ENCODE data around the gene UBR3. TPM values are rescaled to one million over a fixed set of nuclear protein-coding genes. Genes with fewer than 3 reads are reported as not detected.

Gene UBR3
- total and polyA plus RNA-seq, 8 donors = 7.3 to 26.8 (median 20.5) TPM

- ATAC-seq (no peak), DNase-seq (no peak), FAIRE-seq (no peak)
- Histone ChIP-seq H3K36me3 (no peaks in the 10 kb centered on the region), H3K4me3 (no peak overlapping the region), H3K4me1 (no peaks in the 10 kb centered on the region), H3K27ac (no peak overlapping the region), H3K27me3 (no peaks in the 10 kb centered on the region), H3K9me3 (no peaks in the 10 kb centered on the region)
- intact Hi-C loops (cut with DNase I) = no loop called here
- 89 to 98% methylated on average over 1 of the region's 1 CpG for WGBS, 2 donors
- TF ChIP-seq CTCF (IDR thresholded peaks at IDR 0.05) = no peak
These were observed 187.5 kb downstream of the UBR3 start for GRCh38 chr2:170014769-170015168.

GRCh38 chr2:170017860-170018532, 190.7 kb downstream of the UBR3 start:
- Histone ChIP-seq H3K9me3 (no peaks in the 10 kb centered on the region), H3K4me3 (no peak overlapping the region), H3K36me3 (no peaks in the 10 kb centered on the region), H3K4me1 (no peaks in the 10 kb centered on the region), H3K27ac (no peak overlapping the region), H3K27me3 (no peaks in the 10 kb centered on the region)
- WGBS, 2 donors = 73 to 74% methylated on average over 4 of the region's 4 CpGs
- no peak for DNase-seq
- FAIRE-seq = no peak
- ATAC-seq = peak in 1 of 4 donors; percentile 38
- intact Hi-C loops (cut with DNase I) = no loop called here
- TF ChIP-seq CTCF (IDR thresholded peaks at IDR 0.05) = no peak

- intact Hi-C loops (cut with DNase I) = no loop called here
- WGBS, 2 donors = 97% methylated on average over 5 of the region's 5 CpGs
- no peak for FAIRE-seq
These were observed 192.0 kb downstream of the UBR3 start for GRCh38 chr2:170019060-170019805.

GRCh38 chr2:170020777-170021176, 193.5 kb downstream of the UBR3 start:
- FAIRE-seq (no peak), ATAC-seq (no peak), DNase-seq (no peak)
- 11 to 30% methylated on average over 1 of the region's 1 CpG for WGBS, 2 donors
- intact Hi-C loops (cut with DNase I) = no loop called here
- H3K4me3 ChIP-seq = no peak overlapping the region
- TF ChIP-seq CTCF (IDR thresholded peaks at IDR 0.05) = no peak
- H3K27me3 ChIP-seq = no peaks in the 10 kb centered on the region
- no peak overlapping the region for H3K27ac ChIP-seq
- H3K4me1 ChIP-seq = no peaks in the 10 kb centered on the region
- H3K9me3 ChIP-seq = no peaks in the 10 kb centered on the region
- no peaks in the 10 kb centered on the region for H3K36me3 ChIP-seq

More at GRCh38 chr2:170019060-170019805, 192.0 kb downstream of the UBR3 start:
- DNase-seq (no peak), ATAC-seq (no peak)
- TF ChIP-seq CTCF (IDR thresholded peaks at IDR 0.05) = no peak
- Histone ChIP-seq H3K4me3 (no peak overlapping the region), H3K9me3 (no peaks in the 10 kb centered on the region), H3K27me3 (no peaks in the 10 kb centered on the region), H3K27ac (no peak overlapping the region), H3K4me1 (no peaks in the 10 kb centered on the region), H3K36me3 (no peaks in the 10 kb centered on the region)

GRCh38 chr2:170022692-170023091, 195.4 kb downstream of the UBR3 start:
- intact Hi-C loops (cut with DNase I) = no loop called here
- Histone ChIP-seq H3K27ac (no peak overlapping the region), H3K36me3 (no peaks in the 10 kb centered on the region), H3K9me3 (no peaks in the 10 kb centered on the region), H3K27me3 (no peaks in the 10 kb centered on the region), H3K4me1 (no peaks in the 10 kb centered on the region), H3K4me3 (no peak overlapping the region)
- ATAC-seq (peak in 2 of 4 donors; percentile 72 to 74), DNase-seq (no peak), FAIRE-seq (no peak)
- no peak for TF ChIP-seq CTCF (IDR thresholded peaks at IDR 0.05)
